Pancreas (tissue), 10 donors: ENCODE measurements around the gene ST6GALNAC5. TPM values are rescaled to one million over a fixed set of nuclear protein-coding genes. Genes with fewer than 3 reads are reported as not detected.

Experiments
- ATAC-seq, 4 donors: fragments of 200-7000 bp; cut with Tn5 transposase; one replicate each; pipeline versions ENCODE4 v1.8.0 to v1.9.1; 2020; ENCODE audit warnings: mild to moderate bottlenecking in 4 of 4, moderate library complexity in 4 of 4
- DNase-seq, 6 donors: peaks; one replicate each; pipeline ENCODE4 v3.0.0-alpha.2; 2020
- FAIRE-seq: peaks from 2 replicates; lab custom pipeline; 2012; peaks lifted over from hg19 to GRCh38; lab: Jason Lieb, UNC
- H3K27ac ChIP-seq, 4 donors: fragments of 200-600 bp; sonication (generic); 1 replicate in 3 of 4; 2 replicates in 1 of 4; pipeline versions ENCODE4 v1.5.0 to v1.8.0; 2020
- H3K27me3 ChIP-seq, 4 donors: fragments of 200-600 bp; one replicate each; pipeline ENCODE4 v1.8.0; 2021
- H3K36me3 ChIP-seq, 3 donors: fragments of 200-600 bp; sonication (generic) in 1 of 3; one replicate each; pipeline versions ENCODE4 v1.5.0 to v1.8.0; 2020 to 2021
- H3K4me1 ChIP-seq, 3 donors: fragments of 200-600 bp; one replicate each; pipeline ENCODE4 v1.8.0; 2021
- H3K4me3 ChIP-seq, 4 donors: fragments of 200-600 bp; sonication (generic) in 2 of 4; one replicate each; pipeline versions ENCODE4 v1.5.0 to v1.8.0; 2020 to 2021
- H3K9me3 ChIP-seq, 4 donors: fragments of 200-600 bp; one replicate each; pipeline ENCODE4 v1.8.0; 2021
- WGBS, 2 donors: extraction: QIAGEN DNeasy Blood & Tissue Kit; methylation state at CpG; one replicate each; pipeline ENCODE4 v1.1.7; 2013; 5-methylcytosine and 5-hydroxymethylcytosine counted together
- intact Hi-C, 3 donors: fragments of 100-400 bp; cut with DNase I; formaldehyde crosslinking; loops; one replicate each; pipeline versions ENCODE4 v1.11.1 to v1.14.2; 2022
- polyA plus RNA-seq, 2 donors: library from polyadenylated mRNA; stranded (reverse); fragments of 200-250 nt; gene quantifications; one replicate each; pipeline ENCODE4 v1.2.3, GENCODE V29; 2013
- total RNA-seq, 6 donors: library from RNA; stranded (reverse); fragmentation: NEBNext Ultra II Directional in 4 of 6; extraction: Animal tissue kit (Norgen Biotek cat#: 25700) in 4 of 6; gene quantifications; one replicate each; pipeline versions ENCODE4 v1.2.1 to v1.2.4, GENCODE V29; 2021 to 2023
- TF ChIP-seq, protein P1 (sequence below), 4 donors: fragments of 200-600 bp; sonication (generic) in 3 of 4; IDR thresholded peaks; one replicate each; pipeline versions ENCODE4 v1.5.0 to v1.8.0; 2021; ENCODE audit warnings: antibody characterized with exemption in 4 of 4
- donor health status: healthy with polysubstance abuse.
- donor health status: DM: no; HTN: no; CAD: no; lungs with moderate emphysema.
- donor health status: DM: no; HTN: no; CAD: no.
- donor health status: control.
- donor health status: control.
- donor health status: Bipolar disorder and iron deficiency.
- donor health status: DM: yes; HTN: yes; CAD: no.
- donor health status: DM: no; HTN: no; CAD: no.
- donor health status: DM: no; HTN: no; CAD: no.
- donor health status: DM: yes; HTN: yes; CAD: no.

The ST6GALNAC5 gene
- total and polyA plus RNA-seq, 8 donors: 0.20 to 3.1 (median 0.55) TPM

DNA sequence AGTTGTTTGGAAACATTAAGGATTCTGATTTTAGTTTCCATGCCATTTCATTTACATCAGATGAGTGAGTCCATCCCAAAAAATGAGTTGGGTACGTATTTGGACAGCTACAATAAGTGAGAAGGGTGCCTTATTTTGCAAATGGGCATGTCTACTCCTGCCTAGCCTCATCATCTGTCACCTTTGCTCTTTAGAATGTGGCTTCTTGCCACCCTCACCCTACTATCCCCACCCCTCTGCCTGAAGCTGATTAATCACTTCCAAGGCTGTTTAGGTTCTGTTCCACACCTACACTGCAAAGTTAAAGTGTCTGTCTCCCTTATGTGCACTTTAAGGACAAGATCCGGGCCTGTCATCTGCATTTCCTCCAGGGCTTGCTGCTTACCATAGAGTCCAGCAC lies 61.2 kb downstream of the ST6GALNAC5 start:
- Histone ChIP-seq H3K27me3 (no peaks in the 10 kb centered on the region), H3K27ac (no peak overlapping the region), H3K9me3 (no peaks in the 10 kb centered on the region), H3K4me1 (no peaks in the 10 kb centered on the region), H3K4me3 (no peak overlapping the region), H3K36me3 (no peaks in the 10 kb centered on the region)
- TF ChIP-seq, protein P1, sequence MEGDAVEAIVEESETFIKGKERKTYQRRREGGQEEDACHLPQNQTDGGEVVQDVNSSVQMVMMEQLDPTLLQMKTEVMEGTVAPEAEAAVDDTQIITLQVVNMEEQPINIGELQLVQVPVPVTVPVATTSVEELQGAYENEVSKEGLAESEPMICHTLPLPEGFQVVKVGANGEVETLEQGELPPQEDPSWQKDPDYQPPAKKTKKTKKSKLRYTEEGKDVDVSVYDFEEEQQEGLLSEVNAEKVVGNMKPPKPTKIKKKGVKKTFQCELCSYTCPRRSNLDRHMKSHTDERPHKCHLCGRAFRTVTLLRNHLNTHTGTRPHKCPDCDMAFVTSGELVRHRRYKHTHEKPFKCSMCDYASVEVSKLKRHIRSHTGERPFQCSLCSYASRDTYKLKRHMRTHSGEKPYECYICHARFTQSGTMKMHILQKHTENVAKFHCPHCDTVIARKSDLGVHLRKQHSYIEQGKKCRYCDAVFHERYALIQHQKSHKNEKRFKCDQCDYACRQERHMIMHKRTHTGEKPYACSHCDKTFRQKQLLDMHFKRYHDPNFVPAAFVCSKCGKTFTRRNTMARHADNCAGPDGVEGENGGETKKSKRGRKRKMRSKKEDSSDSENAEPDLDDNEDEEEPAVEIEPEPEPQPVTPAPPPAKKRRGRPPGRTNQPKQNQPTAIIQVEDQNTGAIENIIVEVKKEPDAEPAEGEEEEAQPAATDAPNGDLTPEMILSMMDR (IDR thresholded peaks at IDR 0.05): no peak
- 58 to 62% methylated on average over 2 of the region's 2 CpGs for WGBS, 2 donors
- DNase-seq (no peak), FAIRE-seq (no peak), ATAC-seq (no peak)
- intact Hi-C loops: no loop called here

DNA sequence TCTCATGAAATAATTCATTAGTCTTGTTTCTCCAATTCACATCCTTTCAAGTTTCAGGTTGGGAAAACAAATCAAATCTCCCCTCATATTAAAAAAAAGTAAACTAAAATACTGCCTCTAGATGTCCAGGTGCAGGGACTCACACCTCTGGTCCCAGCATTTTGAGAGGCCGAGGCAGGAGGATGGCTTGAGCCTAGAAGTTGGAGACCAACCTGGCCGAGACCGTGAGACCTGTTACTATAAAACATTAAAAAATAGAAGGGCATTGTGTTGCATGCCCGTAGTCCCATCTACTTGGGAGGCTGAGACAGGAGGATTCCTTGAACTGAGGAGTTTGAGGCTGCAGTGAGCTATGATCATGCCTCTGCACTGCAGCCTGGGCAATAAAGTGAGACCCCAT lies 61.9 kb downstream of the ST6GALNAC5 start:
- WGBS, 2 donors: 63 to 87% methylated on average over 4 of the region's 4 CpGs
- intact Hi-C loops: no loop called here

DNA sequence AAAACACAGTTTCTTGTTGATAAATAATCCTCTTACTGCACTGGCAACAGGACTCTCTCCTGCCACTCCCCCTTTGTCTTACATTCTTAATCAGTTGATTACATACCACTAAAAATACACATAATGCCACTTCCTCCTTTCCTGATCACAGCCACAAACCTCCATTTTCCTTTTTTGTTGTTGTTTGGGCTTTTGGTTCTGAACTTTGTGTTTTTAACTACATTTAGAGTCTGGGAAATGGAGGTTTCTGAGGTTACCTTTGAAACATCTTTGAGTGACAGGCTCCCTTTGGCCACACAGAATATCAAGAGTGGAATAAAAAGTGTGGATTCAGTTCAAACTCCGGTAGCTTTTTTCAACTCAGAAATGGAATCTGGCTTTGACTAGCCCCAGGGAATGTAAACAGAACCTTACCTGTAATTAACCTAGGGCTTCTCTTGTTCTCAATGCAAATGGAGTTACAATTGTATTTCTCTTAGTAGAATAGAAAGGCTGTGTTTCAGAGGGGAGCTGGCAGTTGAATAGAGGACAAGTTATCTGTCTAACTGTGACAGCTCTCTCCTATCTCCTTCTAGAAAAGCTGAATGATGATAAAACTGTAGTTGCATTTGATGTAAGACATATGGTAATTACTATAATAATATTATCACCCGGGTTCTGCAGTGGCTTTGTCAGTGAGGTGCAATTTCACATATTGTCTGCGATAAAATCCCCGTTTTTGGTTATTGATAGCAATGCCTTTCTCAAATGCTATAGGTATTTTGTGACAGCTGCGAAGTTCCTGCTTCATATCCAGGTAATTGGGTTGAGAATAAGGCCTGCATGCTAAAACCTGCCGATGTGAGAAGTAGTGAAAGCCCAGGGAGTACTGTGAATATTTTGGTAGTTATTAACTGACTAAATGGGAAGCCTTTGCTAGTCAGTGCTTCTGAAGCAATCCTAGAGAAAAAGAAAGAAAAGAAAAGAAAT lies 66.9 kb downstream of the ST6GALNAC5 start:
- intact Hi-C loops: no loop called here
- WGBS, 2 donors: 44 to 48% methylated on average over 6 of the region's 6 CpGs
- no peak for FAIRE-seq
- no peak for ATAC-seq
- no peaks in the 10 kb centered on the region for H3K36me3 ChIP-seq
- no peaks in the 10 kb centered on the region for H3K9me3 ChIP-seq
- H3K4me3 ChIP-seq: no peak overlapping the region
- DNase-seq: no peak
- TF ChIP-seq, protein P1 (IDR thresholded peaks at IDR 0.05): no peak
- no peaks in the 10 kb centered on the region for H3K27me3 ChIP-seq
- no peaks in the 10 kb centered on the region for H3K4me1 ChIP-seq
- no peak overlapping the region for H3K27ac ChIP-seq

More for the DNA sequence above, 61.9 kb downstream of the ST6GALNAC5 start:
- no peaks in the 10 kb centered on the region for H3K4me1 ChIP-seq
- ATAC-seq: no peak
- no peaks in the 10 kb centered on the region for H3K27me3 ChIP-seq
- H3K36me3 ChIP-seq: no peaks in the 10 kb centered on the region
- no peak overlapping the region for H3K4me3 ChIP-seq
- FAIRE-seq: no peak
- DNase-seq: no peak
- H3K27ac ChIP-seq: no peak overlapping the region
- TF ChIP-seq, protein P1 (IDR thresholded peaks at IDR 0.05): no peak
- no peaks in the 10 kb centered on the region for H3K9me3 ChIP-seq

- WGBS, 2 donors: 43 to 45% methylated on average over 2 of the region's 2 CpGs
- no peak for FAIRE-seq
These were observed 71.0 kb downstream of the ST6GALNAC5 start for GRCh38 chr1:76938304-76938703.

More at GRCh38 chr1:76938304-76938703, 71.0 kb downstream of the ST6GALNAC5 start:
- no peaks in the 10 kb centered on the region for H3K36me3 ChIP-seq
- intact Hi-C loops: no loop called here
- no peaks in the 10 kb centered on the region for H3K4me1 ChIP-seq
- no peak overlapping the region for H3K4me3 ChIP-seq
- DNase-seq (no peak), ATAC-seq (no peak)
- no peak overlapping the region for H3K27ac ChIP-seq
- no peaks in the 10 kb centered on the region for H3K9me3 ChIP-seq
- no peaks in the 10 kb centered on the region for H3K27me3 ChIP-seq
- TF ChIP-seq, protein P1 (IDR thresholded peaks at IDR 0.05): no peak
